ENCODE measurements around the gene ELN. TPM values are rescaled to one million over a fixed set of nuclear protein-coding genes. Genes with fewer than 3 reads are reported as not detected.
A peak's percentile ranks its signal among the peaks of the same experiment; 100 is the strongest.

The ELN gene
- total and polyA plus RNA-seq, 2 of the 8 experiments (the other 6 are each of a cell fraction or from before 2014, with no cell fraction given), result 5.1 to 5.6 TPM

GRCh38 chr7:74094224-74095101, 66.5 kb downstream of the ELN start (continued):
- TF ChIP-seq TEAD4 (IDR thresholded peaks at IDR 0.05; ENCODE audit: low read depth, low read length), result peak; percentile 97
- TF ChIP-seq SUZ12 (IDR thresholded peaks at IDR 0.05; ENCODE audit: low read length), result no peak
- TF ChIP-seq EGR1 (IDR thresholded peaks at IDR 0.05; ENCODE audit: borderline replicate concordance, low read depth, low read length), result peak; percentile 63; the same call in 1 of the 2 replicates
- TF ChIP-seq TBP (IDR thresholded peaks at IDR 0.05; ENCODE audit: low read depth, low read length), result peak; percentile 57; the same call in 1 of the 2 replicates
- no peak for TF ChIP-seq JUN (IDR thresholded peaks at IDR 0.05; ENCODE audit: low read depth, low read length)
- no peak for TF ChIP-seq EP300 (IDR thresholded peaks at IDR 0.05; ENCODE audit: borderline replicate concordance in 1 of 2, low read depth in 2 of 2, low read length in 2 of 2)
- TF ChIP-seq CHD2 (IDR thresholded peaks at IDR 0.05; ENCODE audit: low read length), result peak; percentile 39
- TF ChIP-seq RAD21 (IDR thresholded peaks at IDR 0.05 in 1 of 2, conservative IDR thresholded peaks at IDR 0.05 in 1 of 2; ENCODE audit: low read depth in 2 of 2, low read length in 2 of 2), result peak in 1 of 2 experiments; percentile 14; a peak in 1 of 4 replicates
- peak; percentile 86 for TF ChIP-seq ASH2L (IDR thresholded peaks at IDR 0.05; ENCODE audit: low read length)
- TF ChIP-seq RXRA (IDR thresholded peaks at IDR 0.05; ENCODE audit: insufficient read depth, low read depth, low read length), result no peak
- no peak for TF ChIP-seq NANOG (IDR thresholded peaks at IDR 0.05; ENCODE audit: insufficient read depth, low read depth, low read length, poor library complexity, severe bottlenecking)
- no peak for TF ChIP-seq CBX8 (IDR thresholded peaks at IDR 0.05; ENCODE audit: borderline replicate concordance, low read depth, low read length)
- TF ChIP-seq HDAC6 (IDR thresholded peaks at IDR 0.05; ENCODE audit: low read depth, low read length), result no peak
- no peak for TF ChIP-seq SAP30 (IDR thresholded peaks at IDR 0.05; ENCODE audit: insufficient read depth, insufficient replicate concordance, low read length)
- no peak for TF ChIP-seq NRF1 (IDR thresholded peaks at IDR 0.05; ENCODE audit: low read depth, low read length)
